Mesothelial cell of epicardium (in vitro differentiated cells): ENCODE measurements around the gene TMEM204. TPM values are rescaled to one million over a fixed set of nuclear protein-coding genes. Genes with fewer than 3 reads are reported as not detected.
A peak's percentile ranks its signal among the peaks of the same experiment; 100 is the strongest.

Source experiments
- DNase-seq, 2 experiments: peaks; one replicate each; pipeline ENCODE4 v3.0.0; 2021; ENCODE audit warnings: low spot score in 2 of 2; ENCODE audit not compliant: unreplicated experiment in 2 of 2
- H3K27ac Mint-ChIP-seq: 2 replicates; pipeline ENCODE4 v1.8.0; 2021; ENCODE audit warnings: mixed read lengths
- H3K27me3 Mint-ChIP-seq: 2 replicates; pipeline ENCODE4 v1.8.0; 2021; ENCODE audit warnings: low read depth, mixed read lengths
- H3K36me3 Mint-ChIP-seq: 2 replicates; pipeline ENCODE4 v1.8.0; 2021; ENCODE audit warnings: mixed read lengths
- H3K4me1 Mint-ChIP-seq: 2 replicates; pipeline ENCODE4 v1.8.0; 2021; ENCODE audit warnings: mixed read lengths
- H3K4me3 Mint-ChIP-seq: 2 replicates; pipeline ENCODE4 v1.8.0; 2021; ENCODE audit warnings: mild to moderate bottlenecking, moderate library complexity, mixed read lengths
- H3K9me3 Mint-ChIP-seq: 2 replicates; pipeline ENCODE4 v1.8.0; 2021; ENCODE audit warnings: mixed read lengths
- total RNA-seq: library from RNA; stranded (reverse); gene quantifications from 3 replicates; pipeline ENCODE4 v1.2.1, GENCODE V29; 2021
- TF ChIP-seq, protein P1 (sequence below): fragments of 200-600 bp; sonication (generic); IDR thresholded peaks from one replicate; pipeline ENCODE4 v1.5.0; 2021; ENCODE audit warnings: antibody characterized with exemption; ENCODE audit not compliant: unreplicated experiment

The TMEM204 gene
- total RNA-seq, 1 donor from 2014 or later, result 7.7 TPM

DNA sequence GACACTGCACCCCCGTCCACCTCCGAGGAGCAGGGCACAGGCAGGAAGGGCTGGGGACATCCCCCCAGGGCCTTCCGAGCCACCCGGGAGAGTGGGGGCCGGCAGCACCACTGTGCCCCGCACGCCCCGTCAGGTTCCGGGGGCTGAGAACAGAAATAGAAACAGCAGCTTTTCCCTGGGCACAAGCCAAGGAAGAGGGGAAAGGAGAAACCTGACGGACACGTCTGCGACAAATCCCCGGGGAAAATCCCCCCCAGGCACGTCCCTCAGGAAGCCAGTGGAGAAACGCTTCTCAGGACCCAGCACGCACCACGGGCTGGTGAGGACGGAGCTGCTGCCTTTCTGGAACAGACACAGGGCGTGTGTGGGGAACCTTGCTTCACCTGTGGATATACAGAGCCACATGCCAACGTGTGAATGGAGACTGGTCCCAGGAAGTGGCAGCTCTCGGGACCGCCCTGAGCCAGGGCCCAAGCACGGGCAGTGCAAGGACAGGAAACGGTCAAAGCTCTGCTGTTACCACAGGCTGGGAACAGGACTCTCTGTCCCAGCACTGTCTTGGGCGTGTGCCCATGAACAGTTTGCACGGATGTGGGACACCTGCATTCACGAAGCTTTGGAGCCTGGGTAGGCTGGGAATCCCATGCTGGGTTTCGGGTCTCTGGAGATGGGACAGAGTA is 1.2 kb upstream of the TMEM204 start:
- peak overlapping the region; percentile 13 for H3K4me3 Mint-ChIP-seq

DNA sequence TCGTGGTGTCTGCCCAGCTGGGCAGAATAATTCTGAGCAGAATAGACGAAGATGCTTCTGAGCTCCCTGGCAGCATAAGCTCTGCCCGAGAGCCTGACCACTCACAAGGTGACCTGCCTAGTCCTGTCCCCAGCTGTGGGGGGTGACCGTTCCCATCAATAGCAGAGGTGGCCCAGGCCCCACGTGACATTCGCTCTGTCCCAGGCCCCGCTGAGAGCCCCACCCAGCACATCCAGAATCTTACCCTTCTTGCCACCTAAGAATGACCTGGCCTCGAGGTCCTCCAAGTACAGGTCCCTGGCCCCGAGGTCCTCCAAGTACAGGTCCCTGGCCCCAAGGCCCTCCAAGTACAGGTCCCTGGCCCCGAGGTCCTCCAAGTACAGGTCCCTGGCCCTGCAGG is 695 bp upstream of the TMEM204 start:
- TF ChIP-seq, protein P1, sequence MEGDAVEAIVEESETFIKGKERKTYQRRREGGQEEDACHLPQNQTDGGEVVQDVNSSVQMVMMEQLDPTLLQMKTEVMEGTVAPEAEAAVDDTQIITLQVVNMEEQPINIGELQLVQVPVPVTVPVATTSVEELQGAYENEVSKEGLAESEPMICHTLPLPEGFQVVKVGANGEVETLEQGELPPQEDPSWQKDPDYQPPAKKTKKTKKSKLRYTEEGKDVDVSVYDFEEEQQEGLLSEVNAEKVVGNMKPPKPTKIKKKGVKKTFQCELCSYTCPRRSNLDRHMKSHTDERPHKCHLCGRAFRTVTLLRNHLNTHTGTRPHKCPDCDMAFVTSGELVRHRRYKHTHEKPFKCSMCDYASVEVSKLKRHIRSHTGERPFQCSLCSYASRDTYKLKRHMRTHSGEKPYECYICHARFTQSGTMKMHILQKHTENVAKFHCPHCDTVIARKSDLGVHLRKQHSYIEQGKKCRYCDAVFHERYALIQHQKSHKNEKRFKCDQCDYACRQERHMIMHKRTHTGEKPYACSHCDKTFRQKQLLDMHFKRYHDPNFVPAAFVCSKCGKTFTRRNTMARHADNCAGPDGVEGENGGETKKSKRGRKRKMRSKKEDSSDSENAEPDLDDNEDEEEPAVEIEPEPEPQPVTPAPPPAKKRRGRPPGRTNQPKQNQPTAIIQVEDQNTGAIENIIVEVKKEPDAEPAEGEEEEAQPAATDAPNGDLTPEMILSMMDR, result no peak
- Mint-ChIP-seq H3K27me3 (no peaks in the 10 kb centered on the region), H3K36me3 (no peaks in the 10 kb centered on the region), H3K4me1 (peaks cover 66% of the 10 kb centered on the region), H3K9me3 (no peaks in the 10 kb centered on the region), H3K4me3 (peak overlapping the region; percentile 13), H3K27ac (peak overlapping the region; percentile 95)
- DNase-seq, result no peak

More for the DNA sequence above, 1.2 kb upstream of the TMEM204 start:
- Mint-ChIP-seq H3K9me3 (no peaks in the 10 kb centered on the region), H3K36me3 (no peaks in the 10 kb centered on the region), H3K27ac (peak overlapping the region; percentile 95), H3K4me1 (peaks cover 66% of the 10 kb centered on the region), H3K27me3 (no peaks in the 10 kb centered on the region)
- TF ChIP-seq, protein P1, result no peak
- DNase-seq, result peak in 1 of 2 experiments; percentile 51

DNA sequence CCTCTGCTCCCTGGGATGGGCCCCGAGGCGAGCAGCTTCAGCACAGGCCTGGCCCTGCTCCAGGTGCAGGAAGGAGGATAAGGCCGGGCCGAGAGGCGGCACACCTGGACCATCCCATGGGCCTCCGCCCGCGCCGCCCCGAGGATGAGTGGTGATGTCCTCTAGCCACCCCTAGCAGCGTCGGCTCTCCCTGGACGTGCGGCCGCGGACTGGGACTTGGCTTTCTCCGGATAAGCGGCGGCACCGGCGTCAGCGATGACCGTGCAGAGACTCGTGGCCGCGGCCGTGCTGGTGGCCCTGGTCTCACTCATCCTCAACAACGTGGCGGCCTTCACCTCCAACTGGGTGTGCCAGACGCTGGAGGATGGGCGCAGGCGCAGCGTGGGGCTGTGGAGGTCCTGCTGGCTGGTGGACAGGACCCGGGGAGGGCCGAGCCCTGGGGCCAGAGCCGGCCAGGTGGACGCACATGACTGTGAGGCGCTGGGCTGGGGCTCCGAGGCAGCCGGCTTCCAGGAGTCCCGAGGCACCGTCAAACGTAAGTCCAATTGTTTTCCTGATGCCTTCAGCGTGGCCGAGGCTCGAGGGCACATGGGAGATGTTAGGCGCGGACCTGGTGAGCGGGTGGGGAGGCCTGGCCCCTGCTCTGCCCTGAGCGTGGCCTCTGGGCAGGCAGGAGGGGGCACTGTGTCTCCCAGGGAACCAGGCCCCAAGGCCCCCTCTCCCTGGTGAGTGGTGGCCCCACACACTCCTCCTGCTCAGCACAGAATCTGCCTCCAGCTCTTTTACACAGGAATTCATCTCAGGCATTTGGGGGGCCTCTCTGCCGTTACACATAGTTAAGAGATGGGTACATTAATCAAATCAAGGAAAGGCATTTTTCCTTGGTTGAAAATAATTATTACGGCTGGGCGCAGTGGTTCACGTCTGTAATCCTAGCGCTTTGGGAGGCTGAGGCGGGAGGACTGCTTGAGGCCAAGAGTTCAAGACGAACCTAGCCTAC is 855 bp downstream of the TMEM204 start:
- Mint-ChIP-seq H3K27me3 (no peaks in the 10 kb centered on the region), H3K9me3 (no peaks in the 10 kb centered on the region), H3K4me3 (peak overlapping the region; percentile 67), H3K36me3 (no peaks in the 10 kb centered on the region), H3K27ac (peak overlapping the region; percentile 96), H3K4me1 (peaks cover 58% of the 10 kb centered on the region)
- TF ChIP-seq, protein P1, result no peak
- DNase-seq, result no peak

DNA sequence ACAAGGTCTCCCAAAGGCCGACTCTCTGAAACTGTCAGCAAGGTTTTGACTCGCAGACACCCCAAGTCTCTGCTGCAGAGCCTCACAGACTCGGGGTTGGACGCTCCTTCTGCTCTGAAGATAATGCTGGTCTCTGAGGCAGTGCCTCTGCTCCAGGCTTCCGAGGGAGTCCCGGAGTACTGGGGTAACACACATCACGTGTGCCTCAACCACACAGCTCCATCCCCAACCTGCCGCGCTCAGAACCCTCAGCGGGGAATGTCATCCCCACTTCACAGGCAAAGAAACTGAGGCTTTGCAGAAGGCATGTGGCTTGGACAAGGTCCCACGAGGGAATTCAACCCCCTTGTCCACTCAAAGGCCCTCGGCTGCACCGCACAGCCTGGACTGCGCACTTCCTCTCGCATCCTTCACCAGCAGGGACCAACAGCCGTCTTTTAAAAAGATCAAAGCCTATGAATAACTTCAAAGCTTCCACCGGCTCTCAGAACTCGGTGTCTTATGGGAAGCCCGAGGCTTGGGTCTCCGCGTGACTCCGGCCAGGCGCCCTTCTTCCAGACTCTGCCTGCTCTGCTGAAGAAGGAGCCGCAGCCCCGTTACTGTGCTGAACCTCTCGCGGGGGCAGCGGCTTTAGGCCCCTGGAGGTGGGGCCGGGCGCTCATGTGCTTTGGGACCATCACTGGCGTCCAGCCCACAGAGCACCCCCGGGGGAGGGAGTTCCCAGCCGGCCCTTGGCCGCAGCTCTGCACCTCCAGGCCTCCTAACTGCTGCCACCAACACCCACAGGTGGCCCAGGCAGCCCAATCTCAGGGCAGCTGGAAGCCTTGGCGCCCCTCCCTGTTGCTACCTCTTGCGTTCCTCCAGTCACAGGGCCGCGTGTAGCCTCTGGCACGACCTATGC is 2.2 kb downstream of the TMEM204 start:
- Mint-ChIP-seq H3K27ac (peak overlapping the region; percentile 96), H3K27me3 (no peaks in the 10 kb centered on the region), H3K36me3 (no peaks in the 10 kb centered on the region), H3K4me3 (peak overlapping the region; percentile 67), H3K4me1 (peaks cover 45% of the 10 kb centered on the region), H3K9me3 (no peaks in the 10 kb centered on the region)
- TF ChIP-seq, protein P1, result no peak
- no peak for DNase-seq

DNA sequence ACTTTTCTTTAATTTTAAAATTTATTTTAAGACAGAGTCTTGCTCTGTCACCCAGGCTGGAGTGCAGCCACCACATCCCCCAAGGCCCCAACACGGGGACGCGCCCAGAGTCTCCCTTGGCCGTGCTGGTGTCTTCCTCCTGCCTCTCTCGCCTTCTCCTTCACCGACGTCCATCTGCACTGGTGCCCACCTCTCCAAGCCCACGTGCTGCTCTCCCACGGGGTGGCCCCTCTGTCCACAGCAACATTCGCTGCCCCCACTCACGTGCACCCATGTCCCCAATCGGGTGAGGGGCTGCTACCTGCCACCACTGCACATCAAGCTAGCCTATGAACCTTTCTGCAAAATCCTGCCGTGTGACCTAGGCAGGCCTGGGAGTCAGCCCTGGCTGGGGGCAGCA is 3.1 kb downstream of the TMEM204 start:
- Mint-ChIP-seq H3K4me1 (peaks cover 36% of the 10 kb centered on the region), H3K4me3 (no peak overlapping the region), H3K27me3 (no peaks in the 10 kb centered on the region), H3K27ac (peak overlapping the region; percentile 82), H3K36me3 (no peaks in the 10 kb centered on the region), H3K9me3 (no peaks in the 10 kb centered on the region)
- TF ChIP-seq, protein P1, result no peak
- DNase-seq, result no peak
